HG03025 (cell line): ENCODE results near the gene HOXA1.

Source experiments
- ATAC-seq: cut with Tn5 transposase; IDR thresholded peaks from one replicate; pipeline ENCODE4 v1.9.1; 2021; ENCODE audit warnings: mild to moderate bottlenecking, moderate library complexity; ENCODE audit not compliant: unreplicated experiment, low FRiP score

HOXA1 gene

GRCh38 chr7:27132214-27132613 is 36.4 kb upstream of the HOXA1 start:
- no peak for ATAC-seq

GRCh38 chr7:27131390-27131819 is 35.6 kb upstream of the HOXA1 start:
- no peak for ATAC-seq

GRCh38 chr7:27130540-27131389 is 35.0 kb upstream of the HOXA1 start, which contains the start of gene HOXA4:
HOXA4 (minus strand) TSS chr7:27130757; CDS start chr7:27130733, 24 bp downstream.
- no peak for ATAC-seq

GRCh38 chr7:27129729-27130539 is 34.1 kb upstream of the HOXA1 start:
- no peak for ATAC-seq

DNA sequence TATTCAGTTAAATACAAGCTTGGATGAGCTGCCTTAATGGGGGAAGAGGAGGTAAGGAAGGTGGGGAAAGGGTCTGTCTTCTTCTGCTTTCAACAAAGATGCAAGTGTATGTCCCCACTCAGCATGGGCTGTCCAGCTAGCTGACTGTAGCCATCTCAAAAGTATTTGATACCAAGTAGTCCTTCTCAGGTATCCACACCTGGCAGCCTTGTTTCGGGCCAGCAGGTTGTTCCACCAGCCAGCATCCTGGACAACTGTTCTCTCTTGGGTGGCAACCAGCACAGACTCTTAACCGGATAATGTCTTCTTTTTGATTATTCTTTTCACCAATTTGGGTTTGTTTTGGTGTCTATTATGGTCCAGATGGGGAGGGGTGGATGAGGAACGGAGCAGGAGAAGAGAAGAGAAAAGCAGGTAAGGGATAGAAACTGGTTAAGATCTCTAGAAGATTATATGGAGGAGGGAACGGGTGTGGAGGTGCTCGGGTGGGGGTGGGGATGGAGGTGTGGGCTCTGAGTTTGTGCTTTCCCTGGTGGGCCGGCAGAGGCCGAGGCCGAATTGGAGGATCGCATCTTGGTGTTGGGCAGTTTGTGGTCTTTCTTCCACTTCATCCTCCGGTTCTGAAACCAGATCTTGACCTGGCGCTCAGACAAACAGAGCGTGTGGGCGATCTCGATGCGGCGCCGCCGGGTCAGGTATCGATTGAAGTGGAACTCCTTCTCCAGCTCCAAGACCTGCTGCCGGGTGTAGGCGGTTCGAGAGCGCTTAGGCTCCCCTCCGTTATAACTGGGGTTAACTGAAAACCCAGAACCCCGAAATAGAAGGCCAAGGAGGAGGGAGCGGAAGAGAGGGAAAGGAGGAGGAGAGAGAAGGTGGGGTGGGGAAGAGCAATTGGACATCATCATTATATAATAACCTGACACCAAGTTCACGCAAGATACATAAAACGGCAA is 33.3 kb upstream of the HOXA1 start:
- no peak for ATAC-seq

- ATAC-seq: no peak
Measured at GRCh38 chr7:27128034-27128433, 32.2 kb upstream of the HOXA1 start.

DNA sequence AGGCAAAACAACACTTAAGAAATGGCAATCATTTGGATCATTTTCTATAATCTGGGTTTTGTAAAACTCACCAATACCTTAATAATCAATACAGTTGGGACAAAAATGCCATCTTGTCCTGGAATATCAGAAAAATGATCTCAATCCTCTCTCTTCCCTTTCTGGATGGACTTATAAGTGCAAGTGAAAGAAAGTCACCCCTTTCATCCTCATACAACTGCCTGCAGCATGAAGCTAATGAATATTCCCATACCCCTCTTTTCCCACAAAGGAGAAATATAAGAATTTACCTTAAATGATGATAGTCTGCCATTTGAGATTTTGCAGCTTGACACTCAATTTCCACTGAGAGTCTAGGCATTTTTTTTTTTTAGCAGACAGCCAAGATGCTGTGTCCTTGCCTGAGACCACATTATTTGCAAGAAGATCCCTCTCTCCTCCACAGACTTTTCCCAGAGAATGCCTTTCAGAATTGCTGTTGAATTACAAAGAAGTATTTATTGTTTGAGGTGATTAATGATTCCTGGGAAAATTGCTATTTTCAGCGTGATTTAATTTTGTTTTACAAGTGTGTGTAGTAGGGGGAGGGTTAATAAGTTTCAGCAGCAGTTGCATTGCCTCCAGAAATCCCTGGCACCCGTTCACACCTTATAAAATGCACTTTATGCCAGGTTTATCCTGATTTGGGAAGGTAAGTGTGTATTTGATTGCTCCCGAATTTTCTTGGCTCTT is 31.0 kb upstream of the HOXA1 start:
- no peak for ATAC-seq

DNA sequence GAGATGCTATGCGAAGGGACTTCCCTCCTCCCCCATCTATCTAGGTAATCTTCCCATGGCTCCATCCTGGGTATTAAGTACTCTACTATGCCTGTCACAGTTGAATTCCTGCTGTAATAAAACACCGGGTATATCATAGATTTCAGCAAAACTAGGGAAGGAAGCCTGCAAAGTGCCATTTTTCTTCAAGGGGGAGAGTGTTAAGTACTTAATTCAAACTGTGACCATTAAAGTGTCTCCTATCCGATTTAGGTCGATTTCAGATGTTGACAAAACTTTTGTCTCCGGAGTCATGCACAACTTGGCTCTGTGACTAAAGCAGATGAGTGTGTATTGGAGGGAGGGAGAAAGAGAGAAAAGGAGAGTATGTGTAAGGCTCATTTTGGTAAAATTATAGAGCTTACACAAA is 30.2 kb upstream of the HOXA1 start:
- ATAC-seq: no peak

GRCh38 chr7:27124902-27125689 is 29.3 kb upstream of the HOXA1 start:
- no peak for ATAC-seq

GRCh38 chr7:27124096-27124901 is 28.5 kb upstream of the HOXA1 start:
- ATAC-seq: no peak

- ATAC-seq: no peak
Measured at GRCh38 chr7:27123477-27124053, 27.8 kb upstream of the HOXA1 start.

DNA sequence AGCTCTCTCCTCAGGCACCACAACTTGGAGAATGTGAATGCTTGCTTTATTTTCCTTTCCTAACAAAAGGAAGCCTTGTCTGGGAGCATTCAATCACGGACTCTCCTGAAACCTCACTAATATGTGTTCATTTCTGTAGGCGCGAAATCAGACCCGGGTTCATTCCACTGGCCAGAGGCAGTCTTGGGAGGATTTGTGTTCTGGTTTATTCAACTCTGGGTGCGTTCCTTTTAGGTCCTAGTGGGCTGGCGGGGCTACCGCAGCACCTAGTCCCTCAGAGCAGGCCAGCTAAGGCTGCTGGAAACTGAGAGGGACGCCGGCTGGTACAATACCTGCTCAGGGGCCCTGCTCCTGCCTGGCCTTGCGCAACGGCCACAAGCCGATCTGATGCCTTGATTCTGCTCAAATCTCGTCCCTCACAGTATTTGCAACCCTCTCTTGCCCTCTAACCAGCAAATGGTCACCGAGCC is 27.2 kb upstream of the HOXA1 start:
- no peak for ATAC-seq

- no peak for ATAC-seq
Measured at GRCh38 chr7:27122077-27122910, 26.5 kb upstream of the HOXA1 start.

GRCh38 chr7:27121684-27122076 is 25.9 kb upstream of the HOXA1 start:
- no peak for ATAC-seq

- ATAC-seq: no peak
Measured at GRCh38 chr7:27119412-27119911, 23.7 kb upstream of the HOXA1 start.

- no peak for ATAC-seq
Measured at GRCh38 chr7:27118580-27118979, 22.8 kb upstream of the HOXA1 start.
